NCI-H2107 treated with DMSO at 0.1 percent for 48 hours (cell line): ENCODE measurements around the gene SLC9C1.
"Not testable (repeated sequence)": the region's sequence is repeated elsewhere in the genome, so short reads cannot be mapped to it uniquely, and the experiment has no call there.

Experiments used
- DNase-seq: peaks from one replicate; lab custom pipeline; 2025; ENCODE audit not compliant: unreplicated experiment; lab: John Stamatoyannopoulos, UW

SLC9C1 gene

DNA sequence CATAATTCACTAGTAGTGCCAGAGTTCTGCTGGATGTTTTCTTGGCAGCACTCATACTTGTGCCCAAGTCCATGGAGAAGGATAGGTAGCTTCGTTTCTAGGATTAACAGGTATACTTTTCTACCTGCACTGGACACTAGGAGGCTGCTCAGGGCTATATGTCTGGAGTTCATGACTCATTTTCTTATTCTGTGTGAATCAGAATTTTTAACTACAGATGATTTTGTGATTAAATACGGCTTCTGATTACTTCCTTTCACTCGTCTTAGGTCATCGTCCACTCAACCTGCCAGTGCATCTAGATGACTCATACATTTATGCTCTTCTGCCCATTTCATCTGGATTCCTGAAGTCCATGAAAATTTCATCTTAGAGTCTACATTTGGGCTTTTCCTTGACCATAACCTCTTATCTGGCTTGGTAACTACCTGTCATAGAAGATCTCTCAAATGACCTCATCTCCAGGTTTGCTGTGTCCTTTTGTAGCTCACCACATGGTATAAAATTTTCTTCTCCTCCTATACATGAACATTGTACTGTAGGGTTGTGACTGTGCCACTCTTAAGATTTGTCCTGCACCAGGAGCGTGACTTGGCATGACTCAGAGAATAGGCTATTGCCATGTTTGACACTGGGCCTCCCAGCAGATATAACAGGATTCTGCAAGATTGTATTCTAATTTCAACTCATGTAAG lies 94.2 kb downstream of the SLC9C1 start:
- DNase-seq = no peak

DNA sequence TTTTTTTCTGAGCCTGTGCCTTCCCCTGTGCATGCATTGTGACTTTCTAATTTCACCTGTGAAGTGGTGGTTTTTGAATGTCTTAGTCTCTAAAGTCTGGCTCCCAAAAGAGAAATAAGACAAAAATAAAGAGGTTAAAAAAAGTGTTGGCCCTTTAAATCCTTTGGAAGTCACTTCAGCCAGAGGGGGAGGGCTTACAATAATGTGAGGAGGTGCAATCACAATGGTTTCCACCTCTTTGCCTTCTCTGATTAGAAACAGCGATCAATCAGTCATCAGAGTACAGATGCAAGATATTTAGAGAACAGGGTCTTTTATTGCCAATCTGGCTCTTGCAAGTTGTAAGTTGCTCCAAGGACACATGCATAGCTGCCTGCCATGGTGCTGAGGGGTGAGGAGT lies 96.9 kb downstream of the SLC9C1 start:
- DNase-seq = no peak

DNA sequence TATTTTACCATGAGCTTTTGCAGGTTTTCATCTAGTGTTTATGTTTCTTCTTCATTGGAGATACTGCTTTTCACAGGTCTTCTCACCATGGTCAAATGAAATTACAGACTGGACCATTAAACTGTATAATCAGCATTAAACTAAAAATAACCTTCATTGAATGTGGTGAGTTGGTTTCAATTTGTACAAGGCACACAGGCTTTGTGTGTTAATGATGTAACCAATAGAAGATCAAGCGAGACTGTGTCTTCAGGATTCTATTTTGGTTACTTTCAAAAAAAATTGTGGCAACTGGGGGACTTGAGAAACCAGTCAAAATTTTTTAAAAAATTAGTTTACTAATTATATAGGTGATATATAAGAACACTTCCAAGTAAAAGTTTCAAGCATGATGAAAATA lies 106.7 kb downstream of the SLC9C1 start:
- DNase-seq = no peak

DNA sequence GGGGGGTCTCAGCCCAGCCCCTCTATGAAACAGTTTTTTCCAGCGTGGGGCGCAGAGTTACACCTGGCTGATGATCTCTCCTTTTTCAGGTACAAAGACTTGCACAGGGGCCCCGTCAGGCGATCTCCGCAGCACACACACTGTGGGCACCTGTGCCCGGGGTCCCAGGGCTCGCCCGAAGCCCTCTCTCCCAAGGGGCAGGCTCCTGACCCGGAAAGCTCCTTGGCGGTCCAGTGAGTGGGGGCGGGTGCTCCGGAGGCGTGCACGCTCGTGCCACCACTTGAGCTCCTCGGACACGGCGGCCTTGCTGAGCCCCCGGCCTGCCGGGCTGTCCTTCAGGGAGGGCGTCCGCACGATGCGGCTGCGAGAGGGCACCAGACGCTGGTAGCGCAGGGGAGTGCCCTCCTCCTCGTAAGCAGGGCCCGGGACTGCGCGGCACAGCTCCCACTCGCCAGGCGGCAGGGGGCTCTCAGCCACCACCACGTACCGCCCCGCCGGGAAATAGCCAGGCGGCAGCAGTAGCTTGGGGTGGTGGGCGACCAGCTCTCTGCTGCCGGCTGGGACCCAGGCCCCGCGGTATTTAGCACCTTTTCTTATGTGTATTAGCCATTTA lies 108.5 kb downstream of the SLC9C1 start:
- not testable (repeated sequence) for DNase-seq

DNA sequence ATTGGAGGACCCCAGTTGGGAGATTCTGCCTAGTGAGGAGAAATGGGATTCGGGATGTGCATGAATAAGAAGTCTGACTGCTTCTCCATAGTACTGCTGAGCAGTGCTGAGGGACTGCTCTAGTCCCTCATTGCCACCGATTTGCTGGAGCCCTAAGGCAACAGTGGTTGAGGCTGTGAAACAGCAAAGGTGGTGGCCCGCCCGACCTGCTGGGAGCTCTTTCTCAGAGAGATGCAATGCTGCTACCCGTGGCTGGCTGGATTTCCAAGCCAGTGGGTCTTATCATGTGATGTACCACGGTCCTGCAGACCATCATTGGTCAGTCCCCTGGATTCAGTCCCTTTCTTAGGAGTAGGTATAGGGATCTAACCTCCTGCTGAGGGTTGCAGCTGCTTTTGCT lies 118.4 kb downstream of the SLC9C1 start:
- no peak for DNase-seq

DNA sequence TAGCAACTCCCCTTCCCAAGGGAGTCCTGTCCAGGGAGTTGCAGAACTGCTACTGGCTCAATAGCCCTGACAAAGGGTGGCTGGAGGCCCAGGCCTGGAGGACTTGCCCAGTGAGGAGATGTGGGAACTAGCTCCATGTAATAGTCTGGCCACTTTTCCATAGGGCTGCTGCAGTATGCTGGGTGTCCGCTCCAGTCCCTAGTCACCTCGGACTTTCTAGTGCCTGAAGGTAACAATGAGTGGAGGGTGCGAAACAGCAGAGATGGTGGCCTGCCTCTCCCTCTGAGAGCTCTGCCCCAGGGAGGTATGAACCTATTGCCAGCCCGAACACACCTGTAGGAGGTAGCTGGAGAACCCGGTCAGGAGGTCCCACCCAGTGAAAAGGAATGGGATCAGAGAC lies 119.0 kb downstream of the SLC9C1 start:
- DNase-seq = no peak

DNA sequence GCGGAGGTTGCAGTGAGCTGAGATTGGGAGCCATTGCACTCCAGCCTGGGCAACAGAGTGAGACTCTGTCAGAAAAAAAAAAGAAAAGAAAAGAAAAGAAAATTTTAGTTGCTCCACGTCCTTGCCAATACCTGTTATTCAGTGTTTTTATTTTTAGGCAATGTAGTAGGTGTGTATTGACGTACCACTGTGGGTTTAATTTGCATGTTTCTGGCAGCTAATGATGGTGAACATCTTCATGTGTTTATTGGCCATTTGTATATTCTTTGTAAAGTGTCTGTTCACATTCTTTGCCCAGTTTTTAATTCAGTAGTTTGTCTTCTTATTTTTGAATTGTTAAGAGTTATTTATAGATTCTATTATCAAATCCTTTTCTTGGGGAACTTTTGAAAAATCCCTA lies 122.9 kb downstream of the SLC9C1 start:
- no peak for DNase-seq

DNA sequence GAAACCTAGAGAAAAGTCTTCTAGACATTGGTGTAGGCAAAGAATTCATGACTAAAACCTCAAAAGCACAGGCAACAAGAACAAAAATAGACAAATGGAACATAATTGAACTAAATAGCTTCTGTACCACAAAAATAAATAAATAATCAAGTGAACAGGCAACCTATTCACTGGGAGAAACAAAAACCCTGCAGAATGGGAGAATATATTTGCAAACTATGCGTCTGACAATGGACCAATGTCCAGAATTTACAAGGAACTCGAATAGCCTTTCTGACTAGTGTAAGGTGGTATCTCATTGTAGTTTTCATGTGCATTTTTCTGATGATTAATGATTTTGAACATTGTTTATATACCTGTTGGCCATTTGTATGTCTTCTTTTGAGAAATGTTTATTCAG lies 124.0 kb downstream of the SLC9C1 start:
- no peak for DNase-seq

DNA sequence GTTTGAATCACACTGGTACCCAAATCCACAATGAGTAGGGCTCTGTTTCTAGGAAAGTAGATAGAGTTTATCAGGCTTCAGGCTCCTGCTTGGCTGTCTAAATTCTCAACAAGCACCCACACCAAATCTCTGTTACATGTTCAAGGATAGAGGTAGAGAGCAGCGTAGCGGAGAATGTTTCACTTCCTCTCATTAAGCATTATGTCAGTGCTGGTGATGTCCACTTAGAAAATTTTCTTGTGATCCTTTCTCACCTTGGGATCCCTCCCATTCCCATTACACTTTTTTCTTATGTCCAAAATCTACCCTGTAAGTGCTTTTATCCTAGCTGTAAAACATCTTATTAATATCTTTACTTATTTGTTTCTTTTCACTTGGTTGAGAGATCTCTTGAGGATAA lies 126.3 kb downstream of the SLC9C1 start:
- no peak for DNase-seq

DNA sequence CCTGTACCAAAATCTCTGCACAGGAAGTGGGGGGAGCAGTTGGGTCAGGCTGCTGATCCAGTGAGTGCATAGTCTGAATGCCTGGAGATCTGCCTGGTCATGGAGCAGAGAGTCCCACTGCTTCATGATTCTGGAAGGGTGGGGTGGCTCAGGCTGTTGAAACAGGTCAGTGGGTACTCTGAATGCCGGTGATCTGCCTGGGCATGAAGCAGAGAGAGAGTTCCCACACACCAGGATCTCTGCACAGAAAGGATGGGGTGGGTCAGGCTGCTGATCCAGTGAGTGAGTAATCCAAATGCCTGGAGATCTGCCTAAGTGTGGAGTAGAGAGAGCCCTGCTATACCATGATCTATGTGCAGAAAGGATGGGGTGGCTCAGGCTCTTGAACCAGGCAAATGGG lies 144.9 kb downstream of the SLC9C1 start:
- no peak for DNase-seq

DNA sequence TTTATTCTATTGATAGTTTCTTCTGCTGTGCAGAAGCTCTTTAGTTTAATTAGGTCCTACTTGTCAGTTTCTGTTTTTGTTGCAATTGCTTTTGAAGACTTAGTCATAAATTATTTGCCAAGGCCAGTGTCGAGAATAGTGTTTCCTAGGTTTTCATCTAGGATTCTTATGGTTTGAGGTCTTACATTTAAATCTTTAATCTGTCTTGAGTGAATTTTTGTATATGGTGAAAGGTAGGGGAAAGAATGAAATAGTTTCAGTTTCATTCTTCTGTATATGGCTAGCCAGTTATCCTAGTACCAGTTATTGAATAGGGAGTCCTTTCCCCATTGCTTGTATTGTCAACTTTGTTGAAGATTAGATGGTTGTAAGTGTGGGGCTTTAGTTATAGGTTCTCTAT lies 150.3 kb downstream of the SLC9C1 start:
- DNase-seq = no peak

DNA sequence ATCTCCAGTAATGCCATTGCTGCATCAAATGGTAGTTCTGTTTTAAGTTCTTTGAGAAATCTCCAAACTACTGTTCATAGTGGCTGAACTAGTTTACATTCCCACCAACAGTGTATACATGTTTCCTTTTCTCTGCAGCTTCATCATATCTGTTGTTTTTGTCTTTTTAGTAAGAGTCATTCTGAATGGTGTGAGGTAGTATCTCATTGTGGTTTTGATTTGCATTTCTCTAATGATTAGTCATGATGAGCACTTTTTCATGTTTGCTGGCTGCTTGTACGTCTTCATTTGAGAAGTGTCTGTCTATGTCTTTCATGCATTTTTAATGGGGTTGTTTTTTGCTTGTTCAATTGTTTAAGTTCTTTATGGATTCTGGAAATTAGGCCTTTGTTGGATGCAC lies 150.8 kb downstream of the SLC9C1 start:
- no peak for DNase-seq

DNA sequence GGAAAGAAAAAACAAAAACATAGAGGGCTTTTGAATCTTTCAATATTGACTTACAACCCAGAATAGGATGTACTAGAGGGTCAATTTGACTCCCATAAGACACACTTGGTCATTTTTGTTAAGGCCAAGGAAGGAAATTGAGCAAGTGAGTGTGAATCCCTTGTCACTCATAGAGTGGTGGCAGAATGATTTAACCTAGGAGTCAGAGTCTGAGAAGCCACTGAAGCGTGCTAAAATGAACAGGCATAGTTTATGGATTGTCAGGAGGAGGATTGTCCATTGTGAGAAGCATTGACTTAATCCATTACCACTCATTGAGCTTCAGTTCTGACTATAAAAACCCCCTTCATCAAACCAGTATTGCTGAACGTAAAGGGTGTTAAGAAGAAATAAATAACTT lies 152.7 kb downstream of the SLC9C1 start:
- no peak for DNase-seq

DNA sequence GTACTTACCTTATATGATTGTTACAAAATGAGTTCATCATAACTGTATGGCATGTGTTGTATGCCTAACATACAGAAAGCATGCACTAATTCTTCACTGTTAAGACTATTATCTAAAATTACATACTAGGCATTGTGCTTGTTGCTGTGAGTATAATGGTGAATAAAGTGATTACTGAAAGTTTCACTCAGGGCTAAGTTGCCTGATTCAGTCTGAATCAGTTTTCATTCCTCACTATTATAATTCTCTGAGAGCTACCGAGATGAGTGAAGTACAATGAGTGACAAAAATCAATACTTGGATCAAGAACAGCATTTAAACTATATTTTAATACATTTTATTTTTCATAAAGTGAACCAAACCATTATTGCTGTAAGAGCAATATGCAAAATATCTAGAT lies 153.4 kb downstream of the SLC9C1 start:
- no peak for DNase-seq

DNA sequence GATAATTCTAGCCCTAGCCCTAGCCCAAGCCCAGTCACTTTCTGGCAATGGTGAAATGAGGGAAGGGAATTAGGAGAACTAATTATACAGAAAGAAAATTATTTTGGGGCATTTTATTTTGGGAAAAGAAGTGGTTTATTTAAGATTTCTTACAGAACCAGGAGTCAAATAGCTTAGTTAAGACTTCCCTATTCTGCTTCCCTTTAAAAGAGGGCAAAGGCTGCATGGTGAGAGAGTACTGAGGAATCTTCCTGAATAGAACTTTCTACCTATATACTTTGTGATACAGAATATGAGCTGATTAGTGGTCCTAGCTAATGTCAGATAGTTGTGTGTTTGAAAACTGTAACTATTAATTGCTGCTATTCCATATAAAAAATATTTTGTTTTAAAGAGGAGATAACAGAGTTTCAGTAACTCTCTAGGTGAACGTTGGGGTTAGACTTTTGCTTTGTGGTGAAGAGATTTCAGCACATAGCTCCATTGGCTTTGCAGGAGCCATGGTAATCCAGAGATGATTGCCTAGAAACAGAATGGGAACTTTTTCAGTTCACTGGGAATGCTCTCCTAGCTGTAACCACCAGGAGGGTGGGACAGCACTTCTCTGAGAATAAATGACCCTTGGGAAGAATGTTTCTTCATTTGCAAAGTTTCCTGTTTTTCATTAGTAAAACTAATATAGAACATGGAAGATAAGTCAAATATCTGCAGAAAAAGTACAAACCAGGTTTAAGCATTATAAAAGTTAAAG lies 155.6 kb downstream of the SLC9C1 start:
- no peak for DNase-seq

DNA sequence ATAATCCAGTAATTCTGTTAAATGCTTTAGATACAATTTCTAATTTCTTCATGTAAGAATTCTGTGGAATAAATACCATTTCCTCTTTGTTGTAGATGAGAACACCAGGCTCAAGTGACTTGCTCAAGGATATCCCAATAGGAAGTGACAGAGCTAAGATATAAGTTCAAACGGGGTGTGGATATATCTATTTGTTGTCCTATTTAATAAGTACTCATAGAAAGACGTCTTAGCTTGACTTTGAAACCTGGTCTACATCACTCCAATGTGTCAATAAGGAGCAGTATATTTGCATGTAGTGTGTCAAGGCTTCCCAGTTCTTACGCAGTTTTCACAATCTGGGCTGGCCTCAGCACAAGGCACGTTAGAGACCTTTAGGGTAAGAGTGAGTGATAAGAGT lies 156.2 kb downstream of the SLC9C1 start:
- no peak for DNase-seq

DNA sequence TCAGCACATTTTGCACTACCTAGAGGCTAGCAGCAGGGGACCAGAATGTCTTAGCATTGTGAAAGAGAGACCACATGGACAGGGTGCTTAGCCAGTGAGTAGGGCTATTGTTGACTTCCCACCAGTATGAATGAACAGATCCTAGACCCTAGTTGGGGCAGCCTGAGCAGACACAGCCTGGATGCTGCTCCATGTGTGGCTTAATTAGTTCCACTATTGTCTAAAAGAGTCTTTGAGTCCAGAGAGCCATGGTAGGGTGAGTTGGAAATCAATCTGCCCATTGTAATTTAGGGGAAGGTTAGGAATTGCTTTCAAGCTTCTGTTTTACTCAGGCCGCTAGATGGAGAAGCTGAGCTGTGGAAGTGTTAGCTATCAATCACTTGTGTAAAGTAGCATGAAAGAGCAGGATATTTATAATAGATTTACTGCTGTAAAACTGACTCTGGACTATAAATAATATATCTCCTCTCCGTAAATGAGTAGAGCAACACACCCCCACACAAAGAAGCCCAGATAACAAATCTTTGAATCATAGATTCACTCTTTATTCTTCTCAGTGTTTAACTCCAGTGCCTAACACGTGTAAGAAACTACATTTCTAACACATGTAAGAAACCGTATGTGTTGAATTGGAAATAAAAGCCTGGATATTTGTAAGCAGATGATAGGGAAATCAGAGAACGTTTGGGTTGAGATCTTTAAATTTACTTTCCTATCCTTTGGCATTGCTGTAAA lies 156.9 kb downstream of the SLC9C1 start:
- DNase-seq = peak; percentile 81

DNA sequence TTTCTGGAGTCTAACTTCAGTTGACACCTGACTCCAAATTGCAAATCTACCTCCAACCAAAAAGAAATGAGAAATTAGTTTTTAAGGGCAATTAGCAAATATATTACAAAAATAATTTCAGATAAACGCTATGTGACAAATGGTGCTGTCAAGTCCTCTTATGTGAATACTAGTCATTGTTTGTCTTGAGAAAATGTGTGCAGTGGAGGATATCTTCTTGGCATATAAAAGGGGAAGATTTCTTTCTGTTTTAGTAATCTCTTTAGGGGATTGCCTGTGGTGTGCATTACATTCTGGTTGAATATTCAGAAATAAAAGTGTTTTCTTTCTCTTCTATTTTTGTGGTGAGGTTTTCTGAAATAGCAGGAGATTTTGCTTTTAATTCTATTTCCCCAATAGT lies 158.0 kb downstream of the SLC9C1 start:
- DNase-seq = no peak

DNA sequence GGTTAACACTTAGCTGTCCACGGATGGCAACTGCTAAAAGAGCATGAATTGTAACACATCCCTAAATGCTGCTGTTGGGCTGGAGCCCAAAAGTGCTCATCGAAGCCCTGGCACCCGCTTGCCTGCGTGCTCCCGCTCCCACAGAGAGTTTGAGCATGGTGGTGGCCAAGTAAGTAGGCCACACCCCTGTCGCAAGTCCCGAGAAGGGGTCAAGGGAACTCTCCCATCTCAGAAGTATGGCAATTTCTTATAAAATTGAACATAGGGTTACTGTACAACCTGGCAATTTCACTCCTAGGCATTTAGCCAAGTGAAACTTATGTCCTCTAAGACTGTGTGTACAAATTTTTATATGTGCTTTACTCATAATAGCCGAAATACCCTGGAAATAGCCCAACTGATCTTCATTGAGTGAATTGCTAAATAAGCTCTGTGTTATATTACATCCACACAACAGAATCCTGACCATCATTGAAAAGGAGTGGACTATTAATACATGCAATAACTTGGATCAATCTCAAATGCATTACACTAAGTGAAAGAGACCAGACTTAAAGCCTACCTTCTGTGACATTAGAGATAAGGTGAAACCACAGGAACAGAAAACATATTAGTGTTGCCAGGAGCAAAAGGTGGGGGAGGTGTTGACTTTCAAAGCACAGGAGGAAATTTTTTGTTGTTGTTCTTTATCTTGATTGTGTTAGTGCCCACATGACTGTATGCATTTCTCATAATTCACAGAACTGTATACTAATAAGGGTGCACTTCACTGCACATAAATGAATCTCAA lies 159.5 kb downstream of the SLC9C1 start:
- DNase-seq = peak; percentile 66

DNA sequence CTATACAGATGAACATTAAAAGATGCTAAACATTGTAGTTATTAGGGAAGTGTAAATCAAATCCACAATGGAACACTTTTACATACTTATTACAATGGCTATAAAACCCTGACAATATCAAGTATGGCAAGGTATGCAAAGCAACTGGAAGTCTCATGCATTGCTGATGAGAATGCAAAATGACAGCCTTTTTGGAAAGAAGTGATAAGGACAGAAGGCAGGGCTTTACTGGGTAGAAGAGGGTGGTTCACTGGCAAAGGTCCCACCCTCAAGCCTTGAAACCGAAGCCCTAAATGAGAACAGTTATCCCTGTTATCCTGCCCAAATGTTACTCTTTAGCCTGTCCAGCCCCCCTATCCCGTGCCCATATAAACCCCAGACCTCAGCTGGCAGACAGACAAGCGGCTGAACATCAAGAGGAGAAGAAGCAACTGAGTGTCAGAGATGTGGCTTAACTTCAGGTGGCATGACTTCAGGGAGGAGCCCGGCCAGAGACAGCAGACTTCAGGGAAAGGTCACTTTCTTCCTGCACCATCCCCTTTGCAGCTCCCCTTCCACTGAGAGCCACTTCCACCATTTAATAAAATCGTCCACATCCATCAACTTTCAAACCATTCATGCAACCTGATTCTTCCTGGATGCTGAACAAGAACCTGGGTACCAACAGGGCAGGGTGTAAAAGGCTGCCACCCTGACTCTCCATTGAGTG lies 160.2 kb downstream of the SLC9C1 start:
- no peak for DNase-seq
